Naive thymus-derived CD8-positive, alpha-beta T cell (primary cell): ENCODE results near the gene LDAH. TPM values are rescaled to one million over a fixed set of nuclear protein-coding genes. Genes with fewer than 3 reads are reported as not detected.

Experiments
- polyA plus RNA-seq, 3 donors: library from polyadenylated mRNA; unstranded; fragments of 300-500 nt; fragmentation: Illumina TruSeq; gene quantifications; one replicate each; pipeline ENCODE4 v1.2.3, GENCODE V29; 2021
- total RNA-seq, 8 experiments: library from RNA in 2 of 8; stranded (reverse) in 2 of 8; gene quantifications; one replicate each; pipeline ENCODE4 v1.2.3 and lab custom pipeline; 2021 to 2026

LDAH gene
- total and polyA plus RNA-seq, 5 experiments from 2014 or later = 10.1 to 19.7 (median 11.3) TPM

Other genes with a start within 250 kb of the LDAH start
- gene HS1BP3, start 172.0 kb downstream of the LDAH start, total RNA-seq = 10 to 100 TPM; 15.4 to 15.5 TPM
- gene HS1BP3, start 172.0 kb downstream of the LDAH start, polyA plus RNA-seq = 10 to 100 TPM; 11.0 to 15.4 (median 11.6) TPM
- not detected for gene GDF7, start 156.0 kb downstream of the LDAH start, total RNA-seq
- under 1 TPM; 0.05 TPM for gene GDF7, start 156.0 kb downstream of the LDAH start, polyA plus RNA-seq
- not detected for gene APOB, start 221.0 kb upstream of the LDAH start, total RNA-seq
- gene APOB, start 221.0 kb upstream of the LDAH start, polyA plus RNA-seq = not detected